Measurements from ENCODE around the gene PTGDR. TPM values are rescaled to one million over a fixed set of nuclear protein-coding genes. Genes with fewer than 3 reads are reported as not detected.

The PTGDR gene
- total and polyA plus RNA-seq, 9 of the 15 experiments (the other 6 are each of a cell fraction or from before 2014, with no cell fraction given), result not detected

- ChIA-PET CTCF (ENCODE audit: low intra/inter-chr PET ratio) (no interaction called here), POLR2A (no interaction called here)
- Histone ChIP-seq H3K27me3 (ENCODE audit: control insufficient read depth in 2 of 2, insufficient read depth in 2 of 2, low read length in 2 of 2) (peaks cover 0 to 2% of the 10 kb centered on the region in 2 experiments; a peak in 1 of 5 replicates), H2AFZ (ENCODE audit: low read depth, low read length) (no peak overlapping the region), H3K36me3 (ENCODE audit: control insufficient read depth, insufficient read depth, low read length) (no peaks in the 10 kb centered on the region), H3K27ac (ENCODE audit: extremely low read depth, low read depth, low read length) (no peak overlapping the region), H3K9me1 (ENCODE audit: control insufficient read depth, insufficient read depth, low read length) (no peaks in the 10 kb centered on the region), H3K4me2 (ENCODE audit: insufficient read depth, low read length) (no peak overlapping the region), H3K4me3 (no peak overlapping the region), H3K9me3 (replicated peaks; ENCODE audit: control insufficient read depth, insufficient read depth, low read depth, low read length) (no peaks in the 10 kb centered on the region), H3K4me1 (replicated peaks in 1 of 2; ENCODE audit: control insufficient read depth in 2 of 2, insufficient read depth in 2 of 2, low read length in 2 of 2) (no peaks in the 10 kb centered on the region), H3K79me2 (ENCODE audit: control insufficient read depth, insufficient read depth, low read length) (no peaks in the 10 kb centered on the region), H3K9ac (ENCODE audit: insufficient read depth in 1 of 2, low read depth in 2 of 2, low read length in 2 of 2) (no peak overlapping the region), H4K20me1 (replicated peaks; ENCODE audit: control insufficient read depth, insufficient read depth, low read length) (no peaks in the 10 kb centered on the region)
- intact Hi-C loops (cut with micrococcal nuclease) (loop anchor here (10.0 kb wide), 1 partner anchor 285 kb away; no protein-coding TSS in a partner anchor), in situ Hi-C loops (cut with MboI) (loop anchor here (25.0 kb wide), 1 partner anchor 558 kb away; no protein-coding TSS in a partner anchor)
- FAIRE-seq (no peak), ATAC-seq (no peak), DNase-seq (ENCODE audit: extremely low read depth in 1 of 4, low spot score in 3 of 4) (peak in 1 of 4 experiments; percentile 11)
- 8% methylated on average over 3 of the region's 3 CpGs for WGBS (ENCODE audit: insufficient coverage, low coverage, missing lambda C conversion rate)
- TF ChIP-seq MAFF (IDR thresholded peaks at IDR 0.05; ENCODE audit: low read length), result peak; percentile 24; the same call in 1 of the 2 replicates
- TF ChIP-seq MAFG (tag; conservative IDR thresholded peaks at IDR 0.05), result peak; percentile 45; the same call in 1 of the 2 replicates
- no peak for TF ChIP-seq BRD9 (IDR thresholded peaks at IDR 0.05; ENCODE audit: low read depth, partially characterized antibody)
- TF ChIP-seq CEBPG (CRISPR knock-in tag; IDR thresholded peaks at IDR 0.05), result no peak
- peak; percentile 10 to 34; a peak in 1 of 4 replicates for TF ChIP-seq CEBPG (tag; conservative IDR thresholded peaks at IDR 0.05 in 1 of 2, IDR thresholded peaks at IDR 0.05 in 1 of 2)
- no peak for TF ChIP-seq ZNF217 (CRISPR knock-in tag; IDR thresholded peaks at IDR 0.05)
- TF ChIP-seq ZKSCAN1 (IDR thresholded peaks at IDR 0.05; ENCODE audit: low read depth, low read length), result no peak
- TF ChIP-seq CEBPB (tag; IDR thresholded peaks at IDR 0.05), result peak; percentile 70
- TF ChIP-seq E2F1 (CRISPR knock-in tag; IDR thresholded peaks at IDR 0.05), result no peak
- TF ChIP-seq NFE2 (IDR thresholded peaks at IDR 0.05; ENCODE audit: low read depth), result peak; percentile 87
- BruUV-seq (replicated peaks), result no TSS peak
Observed at GRCh38 chr14:52279408-52279807, 11.9 kb downstream of the PTGDR start.
